ENCODE data around the gene COA8. TPM values are rescaled to one million over a fixed set of nuclear protein-coding genes. Genes with fewer than 3 reads are reported as not detected.

Gene COA8
- total RNA-seq, 2 experiments from 2014 or later: 28.3 to 34.3 TPM

- no peak for DNase-seq
- peak overlapping the region; percentile 95 for H3K4me3 Mint-ChIP-seq
- peaks cover 11% of the 10 kb centered on the region for H3K27me3 Mint-ChIP-seq (ENCODE audit: low read depth)
- peaks cover 3% of the 10 kb centered on the region for H3K36me3 Mint-ChIP-seq (ENCODE audit: low read depth)
- POLR2A ChIA-PET: interaction anchor here (1.6 to 4.1 kb wide), 2 partner anchors 32 to 35 kb away, joined by 3 to 16 read pairs; partner anchors contain the start of genes BAG5 and COA8
- H3K27ac Mint-ChIP-seq: peak overlapping the region; percentile 97
- CTCF ChIA-PET: interaction anchor here (0.6 to 2.9 kb wide), 3 partner anchors 9 to 28 kb away, joined by 3 to 15 read pairs (median 3); no protein-coding TSS in a partner anchor
- no peaks in the 10 kb centered on the region for H3K9me3 Mint-ChIP-seq (ENCODE audit: insufficient read depth)
- no peak for ATAC-seq
- H3K4me1 Mint-ChIP-seq (ENCODE audit: low read depth): peaks cover 49% of the 10 kb centered on the region
Observed at GRCh38 chr14:103527408-103528145, 35.2 kb upstream of the COA8 start.

DNA sequence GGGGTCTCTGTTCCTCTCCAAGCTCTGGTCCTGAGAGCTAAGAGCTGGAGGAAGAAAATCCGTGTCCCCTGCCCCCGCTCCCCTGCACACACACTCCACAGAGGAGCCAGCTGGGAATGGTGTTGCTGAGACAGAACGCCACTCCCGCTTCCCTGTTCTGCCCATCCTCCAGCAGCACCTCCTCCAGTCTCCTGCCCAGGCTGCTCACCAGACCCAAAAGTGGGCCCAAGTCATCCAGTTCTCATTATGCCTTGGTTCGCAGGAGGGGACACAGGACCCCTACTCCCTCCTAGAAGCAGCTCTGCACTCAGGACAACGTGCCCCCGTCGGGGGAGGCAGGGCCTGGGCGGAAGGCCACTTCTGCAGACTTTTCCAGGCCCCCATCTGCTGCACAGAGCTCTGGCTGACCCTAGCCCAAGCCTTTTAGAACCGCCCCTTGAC, 34.6 kb upstream of the COA8 start:
- Mint-ChIP-seq H3K27me3 (ENCODE audit: low read depth) (peaks cover 10% of the 10 kb centered on the region), H3K4me3 (peak overlapping the region; percentile 95), H3K36me3 (ENCODE audit: low read depth) (peaks cover 3% of the 10 kb centered on the region), H3K27ac (peak overlapping the region; percentile 97), H3K9me3 (ENCODE audit: insufficient read depth) (no peaks in the 10 kb centered on the region), H3K4me1 (ENCODE audit: low read depth) (peaks cover 49% of the 10 kb centered on the region)
- ChIA-PET POLR2A (interaction anchor here (1.6 to 4.1 kb wide), 3 partner anchors 32 to 101 kb away, joined by 3 to 16 read pairs (median 5); partner anchors contain the start of genes BAG5, COA8 and KLC1), CTCF (interaction anchor here (0.6 to 2.9 kb wide), 3 partner anchors 10 to 29 kb away, joined by 3 to 15 read pairs (median 3); no protein-coding TSS in a partner anchor)
- DNase-seq: no peak
- ATAC-seq: no peak

- peaks cover 4% of the 10 kb centered on the region for H3K27me3 Mint-ChIP-seq (ENCODE audit: low read depth)
- H3K4me3 Mint-ChIP-seq: peak within 1 kb of the TSS; percentile 95
- peaks cover 3% of the 10 kb centered on the region for H3K36me3 Mint-ChIP-seq (ENCODE audit: low read depth)
- ChIA-PET POLR2A (interaction anchor here (0.6 to 4.1 kb wide), 5 partner anchors 16 to 100 kb away, joined by 3 to 16 read pairs (median 4); partner anchors contain the start of genes BAG5, COA8 and KLC1), CTCF (interaction anchor here (0.6 to 2.9 kb wide), 3 partner anchors 10 to 29 kb away, joined by 3 to 15 read pairs (median 3); no protein-coding TSS in a partner anchor)
- H3K4me1 Mint-ChIP-seq (ENCODE audit: low read depth): peaks cover 46% of the 10 kb centered on the region
- H3K9me3 Mint-ChIP-seq (ENCODE audit: insufficient read depth): no peaks in the 10 kb centered on the region
- H3K27ac Mint-ChIP-seq: peak within 1 kb of the TSS; percentile 97
- DNase-seq (peak; percentile 81), ATAC-seq (peak; percentile 89)
Observed at GRCh38 chr14:103528587-103529382, 34.0 kb upstream of the COA8 start, which contains the start of gene TRMT61A. TSS of gene TRMT61A (plus strand) at chr14:103529196. CDS start at chr14:103529979, 783 bp downstream.

- H3K36me3 Mint-ChIP-seq (ENCODE audit: low read depth): peaks cover 3% of the 10 kb centered on the region
- ChIA-PET CTCF (interaction anchor here (1.5 to 2.9 kb wide), 2 partner anchors 11 to 28 kb away, joined by 3 to 15 read pairs; no protein-coding TSS in a partner anchor), POLR2A (interaction anchor here (0.6 to 4.1 kb wide), 5 partner anchors 15 to 100 kb away, joined by 3 to 16 read pairs (median 4); partner anchors contain the start of genes BAG5, COA8 and KLC1)
- ATAC-seq (no peak), DNase-seq (no peak)
- H3K9me3 Mint-ChIP-seq (ENCODE audit: insufficient read depth): no peaks in the 10 kb centered on the region
- peak overlapping the region; percentile 97 for H3K27ac Mint-ChIP-seq
- peaks cover 46% of the 10 kb centered on the region for H3K4me1 Mint-ChIP-seq (ENCODE audit: low read depth)
- no peaks in the 10 kb centered on the region for H3K27me3 Mint-ChIP-seq (ENCODE audit: low read depth)
- H3K4me3 Mint-ChIP-seq: peak overlapping the region; percentile 95
Observed at GRCh38 chr14:103529383-103530365, 33.1 kb upstream of the COA8 start.

- H3K36me3 Mint-ChIP-seq (ENCODE audit: low read depth): peaks cover 3% of the 10 kb centered on the region
- POLR2A ChIA-PET: interaction anchor here (0.6 to 4.1 kb wide), 2 partner anchors 32 to 33 kb away, joined by 3 to 16 read pairs; partner anchors contain the start of genes BAG5 and COA8
- H3K9me3 Mint-ChIP-seq (ENCODE audit: insufficient read depth): no peaks in the 10 kb centered on the region
- H3K27ac Mint-ChIP-seq: peak overlapping the region; percentile 52
- H3K4me3 Mint-ChIP-seq: peak overlapping the region; percentile 95
- ATAC-seq (no peak), DNase-seq (peak; percentile 62)
- peaks cover 46% of the 10 kb centered on the region for H3K4me1 Mint-ChIP-seq (ENCODE audit: low read depth)
- CTCF ChIA-PET: interaction anchor here (1.5 to 2.9 kb wide), 2 partner anchors 12 to 27 kb away, joined by 3 to 15 read pairs; no protein-coding TSS in a partner anchor
- no peaks in the 10 kb centered on the region for H3K27me3 Mint-ChIP-seq (ENCODE audit: low read depth)
Observed at GRCh38 chr14:103530390-103530789, 32.4 kb upstream of the COA8 start.

GRCh38 chr14:103530831-103531230, 31.9 kb upstream of the COA8 start:
- H3K4me1 Mint-ChIP-seq (ENCODE audit: low read depth): peaks cover 44% of the 10 kb centered on the region
- POLR2A ChIA-PET: interaction anchor here (4.1 kb wide), 1 partner anchor 31 kb away, joined by 16 read pairs; the partner anchor contains the start of genes BAG5 and COA8
- peaks cover 3% of the 10 kb centered on the region for H3K36me3 Mint-ChIP-seq (ENCODE audit: low read depth)
- no peaks in the 10 kb centered on the region for H3K9me3 Mint-ChIP-seq (ENCODE audit: insufficient read depth)
- CTCF ChIA-PET: no interaction called here
- no peak for ATAC-seq
- DNase-seq: no peak
- H3K27ac Mint-ChIP-seq: peak overlapping the region; percentile 61
- no peak overlapping the region for H3K4me3 Mint-ChIP-seq
- H3K27me3 Mint-ChIP-seq (ENCODE audit: low read depth): no peaks in the 10 kb centered on the region

- H3K36me3 Mint-ChIP-seq (ENCODE audit: low read depth): peaks cover 3% of the 10 kb centered on the region
- ChIA-PET POLR2A (interaction anchor here (4.1 kb wide), 1 partner anchor 30 kb away, joined by 16 read pairs; the partner anchor contains the start of genes BAG5 and COA8), CTCF (no interaction called here)
- H3K27me3 Mint-ChIP-seq (ENCODE audit: low read depth): no peaks in the 10 kb centered on the region
- ATAC-seq: no peak
- H3K4me3 Mint-ChIP-seq: no peak overlapping the region
- H3K9me3 Mint-ChIP-seq (ENCODE audit: insufficient read depth): no peaks in the 10 kb centered on the region
- peak overlapping the region; percentile 61 for H3K27ac Mint-ChIP-seq
- H3K4me1 Mint-ChIP-seq (ENCODE audit: low read depth): peaks cover 38% of the 10 kb centered on the region
- no peak for DNase-seq
Observed at GRCh38 chr14:103531421-103532215, 31.1 kb upstream of the COA8 start.

GRCh38 chr14:103532216-103533136, 30.3 kb upstream of the COA8 start:
- ChIA-PET CTCF (no interaction called here), POLR2A (interaction anchor here (1.5 kb wide), 1 partner anchor 29 kb away, joined by 4 read pairs; the partner anchor contains the start of gene BAG5)
- Mint-ChIP-seq H3K27ac (no peak overlapping the region), H3K4me1 (ENCODE audit: low read depth) (peaks cover 30% of the 10 kb centered on the region), H3K9me3 (ENCODE audit: insufficient read depth) (no peaks in the 10 kb centered on the region), H3K36me3 (ENCODE audit: low read depth) (peaks cover 3% of the 10 kb centered on the region), H3K27me3 (ENCODE audit: low read depth) (no peaks in the 10 kb centered on the region), H3K4me3 (no peak overlapping the region)
- no peak for ATAC-seq
- DNase-seq: no peak
